HL-60 (cell line): ENCODE measurements around the gene RIPPLY3.
A peak's percentile ranks its signal among the peaks of the same experiment; 100 is the strongest.

Experiments
- DNase-seq, 2 experiments: peaks; one replicate each; pipeline ENCODE4 v3.0.0-alpha.2; 2010 to 2020; ENCODE audit warnings: low read depth in 1 of 2, low spot score in 1 of 2
- H3K27ac ChIP-seq: fragments of 250-450 bp; sonication (Bioruptor Pico); replicated peaks from 2 replicates; pipeline ENCODE4 v1.5.1; 2020; ENCODE audit warnings: mild to moderate bottlenecking, moderate library complexity
- H3K27me3 ChIP-seq: fragments of 250-450 bp; sonication (Bioruptor Pico); 2 replicates; pipeline ENCODE4 v1.5.1; 2021; ENCODE audit warnings: mild to moderate bottlenecking, moderate library complexity; ENCODE audit not compliant: insufficient read depth, poor library complexity, severe bottlenecking
- H3K4me3 ChIP-seq: replicated peaks from 2 replicates; pipeline ENCODE4 v1.5.1; 2011; ENCODE audit warnings: mild to moderate bottlenecking, control low read depth, low read length; ENCODE audit not compliant: insufficient read depth
- CTCF ChIP-seq: IDR thresholded peaks from one replicate; pipeline ENCODE4 v1.5.1; 2011; ENCODE audit warnings: low read length, control low read depth, inconsistent platforms; ENCODE audit not compliant: insufficient read depth
- GABPA ChIP-seq: IDR thresholded peaks from 2 replicates; pipeline ENCODE4 v1.6.1; 2012; ENCODE audit warnings: low read depth
- POLR2AphosphoS5 ChIP-seq: IDR thresholded peaks from 2 replicates; pipeline ENCODE4 v1.6.1; 2012; ENCODE audit warnings: low read depth
- REST ChIP-seq: IDR thresholded peaks from 2 replicates; pipeline ENCODE4 v1.6.1; 2012; ENCODE audit warnings: low read depth; ENCODE audit not compliant: insufficient replicate concordance
- SPI1 ChIP-seq: IDR thresholded peaks from 2 replicates; pipeline ENCODE4 v1.6.1; 2012; ENCODE audit warnings: low read depth, mild to moderate bottlenecking, borderline replicate concordance
- long read RNA-seq: library from polyadenylated mRNA; unstranded; transcript quantifications from one replicate; pipeline ENCODE4 v2.0.0, GENCODE V29; 2020

The RIPPLY3 gene
- long read RNA-seq = 0 reads

- DNase-seq = peak in 1 of 2 experiments; percentile 8
- H3K27ac ChIP-seq = no peak within 1 kb of the TSS
- TF ChIP-seq POLR2AphosphoS5 = no peak
- TF ChIP-seq GABPA = no peak
- no peak for TF ChIP-seq REST
- TF ChIP-seq CTCF = no peak
- TF ChIP-seq SPI1 = no peak
- H3K4me3 ChIP-seq = peak within 1 kb of the TSS; percentile 29
- H3K27me3 ChIP-seq = peaks cover 11% of the 10 kb centered on the region
These were observed at the start of gene RIPPLY3 for GRCh38 chr21:37006486-37007291. RIPPLY3 (plus strand) TSS chr21:37006702; CDS start chr21:37006773, 71 bp downstream.

- no peaks in the 10 kb centered on the region for H3K27me3 ChIP-seq
- TF ChIP-seq SPI1 = no peak
- TF ChIP-seq REST = no peak
- no peak for TF ChIP-seq CTCF
- TF ChIP-seq GABPA = no peak
- TF ChIP-seq POLR2AphosphoS5 = no peak
- H3K27ac ChIP-seq = no peak overlapping the region
- no peak for DNase-seq
- no peak overlapping the region for H3K4me3 ChIP-seq
These were observed 47.3 kb upstream of the RIPPLY3 start for GRCh38 chr21:36959020-36959835.

GRCh38 chr21:36960676-36961284 is 45.7 kb upstream of the RIPPLY3 start:
- H3K27me3 ChIP-seq = no peaks in the 10 kb centered on the region
- DNase-seq = no peak
- H3K27ac ChIP-seq = no peak overlapping the region
- no peak overlapping the region for H3K4me3 ChIP-seq
- TF ChIP-seq CTCF = no peak
- no peak for TF ChIP-seq SPI1
- TF ChIP-seq REST = no peak
- TF ChIP-seq POLR2AphosphoS5 = no peak
- TF ChIP-seq GABPA = no peak
